GM23338 (cell line): ENCODE results near the gene SRGAP2C.
"Not testable (repeated sequence)": the region's sequence is repeated elsewhere in the genome, so short reads cannot be mapped to it uniquely, and the experiment has no call there.

Source experiments
- CREB1 ChIP-seq: fragments of 250-450 bp; sonication (Bioruptor Pico); IDR thresholded peaks from 2 replicates; pipeline ENCODE4 v1.5.0; 2020; ENCODE audit warnings: low read depth, mild to moderate bottlenecking, moderate library complexity
- CTCF ChIP-seq, 2 experiments: fragments of 200-600 bp in 1 of 2; sonication (generic) in 1 of 2; conservative IDR thresholded peaks; 2 replicates each; pipeline versions ENCODE4 v1.5.1 to v1.6.1; 2016 to 2017; ENCODE audit warnings: antibody characterized with exemption in 2 of 2, low read depth in 2 of 2, mild to moderate bottlenecking in 2 of 2, moderate library complexity in 1 of 2
- ETS1 ChIP-seq: IDR thresholded peaks from 2 replicates; pipeline ENCODE4 v1.6.1; 2016; ENCODE audit warnings: antibody characterized with exemption
- EZH2 ChIP-seq: fragments of 200-600 bp; sonication (generic); IDR thresholded peaks from one replicate; pipeline ENCODE4 v1.8.0; 2017; ENCODE audit warnings: antibody characterized with exemption, mild to moderate bottlenecking, low read depth; ENCODE audit not compliant: unreplicated experiment
- EZH2phosphoT487 ChIP-seq: fragments of 200-600 bp; sonication (generic); IDR thresholded peaks from one replicate; pipeline ENCODE4 v1.8.1; 2018; ENCODE audit warnings: antibody characterized with exemption; ENCODE audit not compliant: unreplicated experiment
- JUNB ChIP-seq: IDR thresholded peaks from one replicate; pipeline ENCODE4 v1.6.1; 2016; ENCODE audit warnings: antibody characterized with exemption; ENCODE audit not compliant: unreplicated experiment
- POLR2AphosphoS5 ChIP-seq: IDR thresholded peaks from 2 replicates; pipeline ENCODE4 v1.6.1; 2016; ENCODE audit warnings: antibody characterized with exemption, low read depth
- REST ChIP-seq: IDR thresholded peaks from one replicate; pipeline ENCODE4 v1.6.1; 2018; ENCODE audit warnings: antibody characterized with exemption; ENCODE audit not compliant: unreplicated experiment
- STAT1 ChIP-seq: IDR thresholded peaks from one replicate; pipeline ENCODE4 v1.6.1; 2016; ENCODE audit warnings: antibody characterized with exemption; ENCODE audit not compliant: unreplicated experiment
- ZNF114 ChIP-seq: fragments of 250-450 bp; sonication (Bioruptor Pico); IDR thresholded peaks from 2 replicates; pipeline ENCODE4 v1.5.0; 2020; ENCODE audit warnings: mild to moderate bottlenecking, moderate library complexity

- not testable (repeated sequence) for TF ChIP-seq EZH2; CTCF (conservative IDR thresholded peaks at IDR 0.05; ENCODE audit: low read depth in 2 of 2); EZH2phosphoT487; STAT1; REST; CREB1 (CRISPR knock-in tag); POLR2AphosphoS5; ETS1; ZNF114; JUNB
These were observed 175.8 kb downstream of the SRGAP2C start for GRCh38 chr1:121360531-121360930.
